Osteoblast (primary cell): ENCODE data around the gene MYO3B. TPM values are rescaled to one million over a fixed set of nuclear protein-coding genes. Genes with fewer than 3 reads are reported as not detected.

Experiments used
- DNase-seq: peaks from one replicate; pipeline ENCODE4 v3.0.0; 2011; ENCODE audit warnings: low spot score, mixed read lengths; ENCODE audit not compliant: insufficient read length; ENCODE audit errors: missing footprints
- H2AFZ ChIP-seq: 2 replicates; pipeline ENCODE4 v1.6.0; 2011; ENCODE audit warnings: mild to moderate bottlenecking, low read length
- H3K27ac ChIP-seq: 2 replicates; pipeline ENCODE4 v1.5.1; 2011; ENCODE audit warnings: mild to moderate bottlenecking, low read depth, low read length, moderate library complexity
- H3K27me3 ChIP-seq: 2 replicates; pipeline ENCODE4 v1.6.0; 2012; ENCODE audit warnings: mild to moderate bottlenecking, control low read depth, inconsistent platforms, low read length, moderate library complexity; ENCODE audit not compliant: insufficient read depth
- H3K36me3 ChIP-seq: 2 replicates; pipeline ENCODE4 v1.5.1; 2011; ENCODE audit warnings: mild to moderate bottlenecking, low read length, control low read depth, moderate library complexity; ENCODE audit not compliant: insufficient read depth
- H3K4me1 ChIP-seq: 2 replicates; pipeline ENCODE4 v1.5.1; 2011; ENCODE audit warnings: mild to moderate bottlenecking, low read length, control low read depth, moderate library complexity; ENCODE audit not compliant: insufficient read depth
- H3K4me2 ChIP-seq: 2 replicates; pipeline ENCODE4 v1.6.0; 2011; ENCODE audit warnings: mild to moderate bottlenecking, low read length; ENCODE audit not compliant: insufficient read depth
- H3K4me3 ChIP-seq: fragments of 200-600 bp; sonication (generic); 3 replicates; pipeline ENCODE4 v1.5.1; 2012; ENCODE audit warnings: mild to moderate bottlenecking, low read length, inconsistent platforms; ENCODE audit not compliant: insufficient read depth
- H3K79me2 ChIP-seq: 2 replicates; pipeline ENCODE4 v1.6.0; 2012; ENCODE audit warnings: mild to moderate bottlenecking, low read length, control low read depth, inconsistent platforms; ENCODE audit not compliant: insufficient read depth
- H3K9me3 ChIP-seq: 2 replicates; pipeline ENCODE4 v1.5.1; 2011; ENCODE audit warnings: low read depth, low read length, control low read depth
- H4K20me1 ChIP-seq: 2 replicates; pipeline ENCODE4 v1.6.0; 2012; ENCODE audit warnings: mild to moderate bottlenecking, low read length, control low read depth; ENCODE audit not compliant: insufficient read depth
- CTCF ChIP-seq: IDR thresholded peaks from 2 replicates; pipeline ENCODE4 v1.5.1; 2011; ENCODE audit warnings: mild to moderate bottlenecking, low read depth, low read length, moderate library complexity; ENCODE audit errors: extremely low read depth
- total RNA-seq: library from RNA; depleted of rRNA; stranded (reverse); fragments of >200 nt; gene quantifications from 2 replicates; pipeline ENCODE4 v1.2.3, GENCODE V29; 2012

Gene MYO3B
- total RNA-seq, 1 donor, result 0.36 TPM

DNA sequence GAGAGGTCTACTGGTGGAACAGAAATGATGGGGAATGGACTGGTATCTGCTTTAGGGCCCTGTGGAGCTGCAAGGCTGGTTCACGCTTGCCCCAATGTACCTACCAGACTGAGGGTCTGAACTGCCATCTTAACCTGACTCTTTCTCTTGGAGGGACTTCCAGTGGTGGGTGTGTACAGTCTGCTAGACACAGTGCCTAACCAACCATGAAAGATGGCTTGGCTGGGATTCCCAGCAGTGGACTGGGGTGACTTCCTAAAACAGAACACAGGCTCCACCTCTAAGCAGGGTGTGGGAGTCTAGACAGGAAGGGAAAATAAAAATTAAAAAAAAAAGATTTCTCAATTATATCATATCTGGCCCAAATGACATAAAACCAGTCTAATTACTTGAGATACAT, 25.5 kb upstream of the MYO3B start:
- no peak overlapping the region for H2AFZ ChIP-seq

DNA sequence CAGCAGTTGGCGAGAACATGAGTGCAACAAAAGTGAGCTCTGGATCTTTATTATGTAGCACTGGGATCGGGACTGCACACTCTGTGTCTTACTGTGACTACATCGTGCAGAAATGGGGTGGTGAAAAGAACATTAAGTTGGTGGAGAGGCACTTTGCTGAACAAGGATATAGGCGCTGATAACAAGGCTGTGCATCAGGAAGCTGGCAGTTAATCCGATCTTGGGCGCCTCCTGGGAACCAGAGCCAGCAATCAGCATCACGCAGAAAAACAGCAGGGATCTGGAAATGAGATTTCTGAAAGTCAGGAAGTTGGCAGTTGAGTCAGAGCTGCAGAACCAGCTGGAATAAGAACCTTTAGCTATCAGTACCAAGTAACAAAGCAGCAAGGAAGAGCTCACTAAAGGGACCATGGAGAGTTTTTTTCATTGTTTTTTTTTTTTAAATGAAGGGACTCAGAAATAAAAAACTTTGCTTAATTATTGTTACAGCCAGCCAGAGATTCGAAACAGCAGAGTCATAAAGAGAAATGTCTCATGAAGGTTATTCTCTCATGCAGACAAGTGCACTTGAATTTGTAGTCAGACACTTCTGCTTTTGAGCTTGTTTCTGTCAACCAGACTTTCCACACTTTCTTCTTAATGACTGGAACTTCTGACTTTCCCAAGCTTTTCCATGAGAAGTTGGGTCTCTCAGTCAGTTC, 22.8 kb upstream of the MYO3B start:
- no peak for TF ChIP-seq CTCF
- Histone ChIP-seq H2AFZ (peak overlapping the region; percentile 52), H3K4me1 (peaks cover 8% of the 10 kb centered on the region), H3K36me3 (no peaks in the 10 kb centered on the region), H3K4me3 (no peak overlapping the region), H3K27me3 (no peaks in the 10 kb centered on the region), H3K27ac (no peak overlapping the region), H4K20me1 (no peaks in the 10 kb centered on the region), H3K4me2 (peak overlapping the region; percentile 25), H3K9me3 (no peaks in the 10 kb centered on the region), H3K79me2 (no peaks in the 10 kb centered on the region)
- DNase-seq, result peak; percentile 56

More for the DNA sequence above, 25.5 kb upstream of the MYO3B start:
- Histone ChIP-seq H3K27me3 (no peaks in the 10 kb centered on the region), H4K20me1 (no peaks in the 10 kb centered on the region), H3K4me1 (peaks cover 8% of the 10 kb centered on the region), H3K27ac (no peak overlapping the region), H3K36me3 (no peaks in the 10 kb centered on the region), H3K79me2 (no peaks in the 10 kb centered on the region), H3K4me2 (no peak overlapping the region), H3K9me3 (no peaks in the 10 kb centered on the region), H3K4me3 (no peak overlapping the region)
- TF ChIP-seq CTCF, result no peak
- peak; percentile 37 for DNase-seq

DNA sequence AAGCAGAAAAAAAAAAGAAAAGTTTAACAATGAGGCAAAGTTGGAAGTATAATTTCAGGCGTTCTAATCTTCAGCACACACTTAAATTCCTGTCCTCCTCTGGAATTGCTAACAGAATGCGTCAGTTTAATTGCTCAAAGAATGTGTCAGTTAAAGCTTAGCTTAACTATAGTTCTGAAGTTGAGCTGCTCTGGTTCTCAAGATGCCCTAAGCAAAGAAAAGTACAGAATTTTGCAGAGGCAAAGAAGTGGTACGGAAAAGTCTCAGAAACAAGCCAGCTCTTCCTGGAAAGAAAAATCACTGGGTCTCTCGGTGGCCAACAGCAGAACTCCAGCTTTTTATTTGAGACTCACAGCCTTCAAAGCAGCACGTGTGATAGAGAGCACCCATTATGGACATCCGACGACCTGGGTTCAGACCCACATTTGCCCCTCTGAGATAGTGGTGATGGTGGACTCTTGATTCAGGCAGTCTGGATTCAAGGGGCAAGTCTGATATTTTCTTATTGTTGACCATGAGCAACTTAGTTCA, 22.2 kb upstream of the MYO3B start:
- no peak for DNase-seq
- no peak overlapping the region for H2AFZ ChIP-seq
- TF ChIP-seq CTCF, result no peak
- H3K36me3 ChIP-seq, result no peaks in the 10 kb centered on the region
- no peak overlapping the region for H3K4me3 ChIP-seq
- H3K79me2 ChIP-seq, result no peaks in the 10 kb centered on the region
- peaks cover 8% of the 10 kb centered on the region for H3K4me1 ChIP-seq
- no peaks in the 10 kb centered on the region for H3K27me3 ChIP-seq
- H3K9me3 ChIP-seq, result no peaks in the 10 kb centered on the region
- H3K4me2 ChIP-seq, result peak overlapping the region; percentile 25
- H4K20me1 ChIP-seq, result no peaks in the 10 kb centered on the region
- no peak overlapping the region for H3K27ac ChIP-seq

GRCh38 chr2:170156592-170156991, 21.4 kb upstream of the MYO3B start:
- no peak overlapping the region for H2AFZ ChIP-seq
- H3K36me3 ChIP-seq, result no peaks in the 10 kb centered on the region
- no peaks in the 10 kb centered on the region for H3K27me3 ChIP-seq
- H3K4me2 ChIP-seq, result no peak overlapping the region
- no peaks in the 10 kb centered on the region for H3K9me3 ChIP-seq
- no peak for TF ChIP-seq CTCF
- no peaks in the 10 kb centered on the region for H3K79me2 ChIP-seq
- no peak overlapping the region for H3K27ac ChIP-seq
- H3K4me1 ChIP-seq, result peaks cover 8% of the 10 kb centered on the region
- no peak for DNase-seq
- no peaks in the 10 kb centered on the region for H4K20me1 ChIP-seq
- H3K4me3 ChIP-seq, result no peak overlapping the region
